ENCODE data around the gene SURF1. TPM values are rescaled to one million over a fixed set of nuclear protein-coding genes. Genes with fewer than 3 reads are reported as not detected.
"Not testable (repeated sequence)": the region's sequence is repeated elsewhere in the genome, so short reads cannot be mapped to it uniquely, and the experiment has no call there.

The SURF1 gene
- total RNA-seq, 2 donors from 2014 or later, result 32.7 to 33.4 TPM

DNA sequence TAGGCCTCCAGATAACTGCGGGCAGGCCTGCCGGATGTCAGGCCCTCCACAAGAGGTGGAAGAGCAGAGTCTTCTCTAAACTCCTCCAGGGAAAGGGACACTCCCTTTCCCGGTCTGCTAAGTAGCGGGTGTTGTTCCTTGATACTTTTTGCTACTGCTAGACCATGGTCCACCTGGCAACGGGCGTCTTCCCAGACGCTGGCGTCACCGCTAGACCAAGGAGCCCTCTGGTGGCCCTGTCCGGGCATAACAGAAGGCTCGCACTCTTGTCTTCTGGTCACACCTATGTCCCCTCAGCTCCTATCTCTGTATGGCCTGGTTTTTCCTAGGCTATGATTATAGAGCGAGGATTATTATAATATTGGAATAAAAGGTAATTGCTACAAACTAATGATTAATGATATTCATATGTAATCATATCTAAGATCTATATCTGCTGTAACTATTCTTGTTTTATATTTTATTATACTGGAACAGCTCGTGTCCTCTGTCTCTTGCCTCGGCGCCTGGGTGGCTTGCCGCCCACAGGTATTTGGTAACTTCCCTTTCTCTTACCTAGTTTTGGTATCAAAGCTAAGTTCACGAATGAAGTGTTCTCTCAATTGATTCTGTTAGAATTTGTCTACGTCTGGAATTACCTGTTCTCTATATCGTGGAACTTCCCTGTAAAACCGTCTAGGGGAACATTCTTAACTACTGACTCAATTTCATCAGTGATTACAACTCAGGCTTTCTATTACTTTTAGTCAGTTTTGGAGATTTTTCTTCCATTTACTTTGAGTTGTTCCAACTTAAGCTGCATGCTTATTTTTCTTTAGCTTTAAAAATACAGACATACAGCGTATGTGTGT is 26.8 kb downstream of the SURF1 start:
- H3K27me3 Mint-ChIP-seq (ENCODE audit: low read depth); ATAC-seq (replicated peaks in 1 of 2); H3K9me3 Mint-ChIP-seq; DNase-seq; H3K27ac Mint-ChIP-seq; H3K4me3 Mint-ChIP-seq: not testable (repeated sequence)
- Mint-ChIP-seq H3K36me3 (ENCODE audit: insufficient read depth in 2 of 2) (peaks cover 2 to 17% of the 10 kb centered on the region in 2 donors), H3K4me1 (ENCODE audit: low read depth) (peaks cover 19% of the 10 kb centered on the region)

DNA sequence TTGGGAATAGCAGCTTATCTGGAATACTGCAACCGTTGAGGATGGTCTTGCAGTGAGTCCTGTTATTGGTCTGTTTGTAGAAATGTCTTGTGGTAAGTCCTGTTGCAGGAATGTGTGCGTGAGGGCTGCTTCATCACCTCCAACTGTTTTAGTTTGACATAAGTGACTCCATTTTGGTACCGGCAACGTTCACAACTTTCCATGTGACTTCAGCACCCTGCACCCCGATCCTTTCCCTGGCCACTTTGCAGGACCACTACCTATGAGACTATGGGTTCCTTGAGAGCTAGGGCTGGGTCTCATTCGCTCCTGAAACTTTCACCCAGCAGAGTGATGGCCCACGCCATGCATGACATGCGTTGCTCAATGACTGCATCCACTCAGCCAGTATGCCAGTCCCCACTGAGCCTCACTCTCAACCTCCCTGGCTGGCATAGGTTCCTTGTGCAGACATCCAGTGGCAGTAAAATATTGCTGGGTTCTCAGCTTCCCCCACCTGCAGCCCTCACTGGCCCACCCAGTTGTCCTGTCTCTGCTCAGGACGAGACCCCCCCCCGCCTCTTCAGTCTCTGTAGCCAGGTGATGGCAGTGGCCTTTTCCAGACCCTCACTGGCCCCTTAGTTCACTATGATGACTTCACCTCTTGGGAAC is 28.3 kb downstream of the SURF1 start:
- H3K9me3 Mint-ChIP-seq, result no peaks in the 10 kb centered on the region
- H3K4me3 Mint-ChIP-seq, result no peak overlapping the region
- peaks cover 2 to 13% of the 10 kb centered on the region in 2 donors for H3K36me3 Mint-ChIP-seq (ENCODE audit: insufficient read depth in 2 of 2)
- no peaks in the 10 kb centered on the region for H3K27me3 Mint-ChIP-seq (ENCODE audit: low read depth)
- peaks cover 10% of the 10 kb centered on the region for H3K4me1 Mint-ChIP-seq (ENCODE audit: low read depth)
- no peak for DNase-seq
- no peak overlapping the region for H3K27ac Mint-ChIP-seq
- no peak for ATAC-seq (replicated peaks in 1 of 2)

DNA sequence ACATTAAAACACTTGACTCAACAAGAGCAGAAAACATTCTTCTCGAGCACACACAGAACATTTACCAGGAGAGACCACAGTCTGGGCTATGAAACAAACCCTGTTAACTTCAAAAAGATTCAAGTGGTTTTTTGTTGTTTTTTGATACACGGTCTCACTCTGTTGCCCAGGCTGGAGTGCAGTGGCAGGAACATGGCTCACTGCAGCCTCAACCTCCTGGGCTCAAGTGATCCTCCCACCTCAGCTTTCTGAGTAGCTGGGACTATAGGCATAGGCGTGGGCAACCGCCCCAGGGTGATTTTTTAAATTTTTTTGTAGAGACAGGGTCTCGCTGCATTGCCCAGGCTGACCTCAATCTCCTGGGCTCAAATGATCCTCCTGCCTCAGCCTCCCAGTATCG is 29.3 kb downstream of the SURF1 start:
- not testable (repeated sequence) for ATAC-seq (replicated peaks in 1 of 2); H3K27ac Mint-ChIP-seq; H3K4me1 Mint-ChIP-seq (ENCODE audit: low read depth); H3K9me3 Mint-ChIP-seq; DNase-seq; H3K36me3 Mint-ChIP-seq (ENCODE audit: insufficient read depth in 2 of 2); H3K27me3 Mint-ChIP-seq (ENCODE audit: low read depth); H3K4me3 Mint-ChIP-seq

DNA sequence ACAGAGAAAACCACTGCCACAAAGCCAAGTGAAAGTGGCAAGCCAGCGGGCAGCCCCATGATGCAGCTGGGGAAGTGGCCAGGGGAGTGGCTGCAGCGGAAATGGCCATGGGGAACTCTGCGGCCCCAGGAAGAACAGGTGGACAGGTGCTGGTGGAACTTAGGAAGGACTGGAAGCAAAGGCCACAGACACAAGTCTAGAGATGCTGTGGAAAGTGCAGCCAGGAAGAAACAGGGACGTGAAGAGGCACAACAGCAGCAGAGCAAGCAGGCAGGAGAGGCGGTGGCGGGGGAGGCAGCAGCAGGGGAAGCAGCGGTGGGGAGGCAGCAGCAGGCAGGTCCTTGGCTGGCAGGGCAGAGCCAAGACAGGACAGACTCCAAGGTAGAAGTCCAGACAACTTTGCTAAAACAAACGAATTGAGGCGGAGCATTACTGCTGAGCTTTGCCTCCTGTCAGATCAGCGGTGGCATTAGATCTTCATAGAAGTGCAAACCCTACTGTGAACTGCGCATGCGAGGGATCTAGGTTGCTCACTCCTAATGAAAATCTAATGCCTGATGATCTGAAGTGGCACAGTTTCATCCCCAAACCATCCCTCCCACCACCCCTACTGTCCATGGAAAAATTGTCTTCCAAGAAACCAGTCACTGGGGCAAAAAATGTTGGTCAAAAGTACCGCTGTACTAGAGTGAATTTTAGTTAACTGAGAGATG is 32.1 kb downstream of the SURF1 start:
- Mint-ChIP-seq H3K9me3 (no peaks in the 10 kb centered on the region), H3K36me3 (ENCODE audit: insufficient read depth in 2 of 2) (no peaks in the 10 kb centered on the region), H3K4me1 (ENCODE audit: low read depth) (no peaks in the 10 kb centered on the region), H3K4me3 (no peak overlapping the region), H3K27ac (no peak overlapping the region), H3K27me3 (ENCODE audit: low read depth) (no peaks in the 10 kb centered on the region)
- ATAC-seq (replicated peaks in 1 of 2), result no peak
- DNase-seq, result no peak

DNA sequence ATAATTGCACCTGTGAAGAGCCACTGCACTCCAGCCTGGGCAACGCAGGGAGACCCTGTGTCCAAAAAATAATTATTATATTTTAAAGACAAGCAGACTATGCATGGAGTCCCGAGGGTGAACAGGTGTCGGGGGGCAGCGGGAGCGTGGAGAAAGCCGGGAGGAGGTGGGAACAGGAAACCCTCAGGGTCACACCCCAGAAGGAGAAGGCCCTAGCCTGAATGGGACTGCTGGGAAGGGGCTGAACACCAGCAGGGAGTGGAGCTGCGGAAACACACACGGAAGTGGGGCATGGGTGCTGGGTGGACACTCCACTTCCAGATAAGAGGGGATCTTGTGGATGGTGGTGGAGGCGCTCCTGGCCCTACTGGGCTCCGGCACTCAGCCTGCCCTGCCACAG is 33.1 kb downstream of the SURF1 start:
- H3K36me3 Mint-ChIP-seq (ENCODE audit: insufficient read depth in 2 of 2), result no peaks in the 10 kb centered on the region
- no peak for DNase-seq
- H3K27ac Mint-ChIP-seq, result no peak overlapping the region
- no peaks in the 10 kb centered on the region for H3K9me3 Mint-ChIP-seq
- no peak overlapping the region for H3K4me3 Mint-ChIP-seq
- H3K27me3 Mint-ChIP-seq (ENCODE audit: low read depth), result no peaks in the 10 kb centered on the region
- ATAC-seq (replicated peaks in 1 of 2), result no peak
- H3K4me1 Mint-ChIP-seq (ENCODE audit: low read depth), result no peaks in the 10 kb centered on the region

DNA sequence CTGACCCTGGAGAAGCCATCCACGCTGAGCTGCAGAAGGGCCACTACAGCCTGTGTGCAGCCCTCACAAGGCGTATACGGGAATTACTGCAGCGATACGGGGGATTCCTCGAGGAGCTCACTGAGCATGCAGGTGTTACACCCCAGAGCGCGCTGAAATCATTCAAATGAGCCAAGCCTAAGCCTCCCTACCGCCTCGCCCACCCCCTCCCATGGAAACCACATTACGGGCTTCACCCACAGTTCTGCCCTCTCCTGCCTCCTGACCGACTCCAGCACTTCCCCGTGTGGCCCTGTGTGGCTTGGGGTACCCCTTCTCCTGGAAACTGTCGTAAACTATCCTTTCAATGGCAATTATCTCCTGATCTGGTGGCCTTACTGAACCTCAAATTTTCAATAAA is 33.6 kb downstream of the SURF1 start:
- no peaks in the 10 kb centered on the region for H3K4me1 Mint-ChIP-seq (ENCODE audit: low read depth)
- DNase-seq, result no peak

DNA sequence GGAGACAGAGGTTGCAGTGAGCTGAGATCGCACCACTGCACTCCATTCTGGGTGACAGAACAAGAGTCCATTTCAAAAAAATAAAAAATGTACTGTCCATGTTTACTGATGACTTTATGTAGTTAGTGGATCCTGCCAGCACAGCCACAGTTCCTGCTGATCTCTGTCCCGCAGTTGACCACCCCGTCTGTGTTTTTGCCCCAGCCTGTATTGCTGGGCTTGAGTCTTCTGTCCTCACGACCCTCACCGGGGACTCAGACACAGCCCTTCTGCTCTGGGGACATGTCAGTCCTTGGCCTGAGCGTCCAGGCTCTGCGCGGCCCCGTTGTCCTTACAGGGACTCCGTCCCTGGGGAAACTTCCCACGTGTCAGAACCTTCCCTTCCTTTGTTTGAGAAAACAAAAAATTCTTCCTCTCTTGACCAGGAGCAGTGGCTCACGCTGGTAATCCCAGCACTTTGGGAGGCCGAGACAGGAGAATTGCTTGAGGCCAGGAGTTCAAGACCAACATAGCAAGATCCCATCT is 34.8 kb downstream of the SURF1 start:
- no peak overlapping the region for H3K27ac Mint-ChIP-seq
- H3K9me3 Mint-ChIP-seq, result no peaks in the 10 kb centered on the region
- no peaks in the 10 kb centered on the region for H3K4me1 Mint-ChIP-seq (ENCODE audit: low read depth)
- H3K36me3 Mint-ChIP-seq (ENCODE audit: insufficient read depth in 2 of 2), result no peaks in the 10 kb centered on the region
- no peaks in the 10 kb centered on the region for H3K27me3 Mint-ChIP-seq (ENCODE audit: low read depth)
- DNase-seq (no peak), ATAC-seq (replicated peaks in 1 of 2) (no peak)
- H3K4me3 Mint-ChIP-seq, result no peak overlapping the region

More for the DNA sequence above, 33.6 kb downstream of the SURF1 start:
- Mint-ChIP-seq H3K9me3 (no peaks in the 10 kb centered on the region), H3K4me3 (no peak overlapping the region), H3K27ac (no peak overlapping the region), H3K36me3 (ENCODE audit: insufficient read depth in 2 of 2) (no peaks in the 10 kb centered on the region), H3K27me3 (ENCODE audit: low read depth) (no peaks in the 10 kb centered on the region)
- ATAC-seq (replicated peaks in 1 of 2), result no peak

DNA sequence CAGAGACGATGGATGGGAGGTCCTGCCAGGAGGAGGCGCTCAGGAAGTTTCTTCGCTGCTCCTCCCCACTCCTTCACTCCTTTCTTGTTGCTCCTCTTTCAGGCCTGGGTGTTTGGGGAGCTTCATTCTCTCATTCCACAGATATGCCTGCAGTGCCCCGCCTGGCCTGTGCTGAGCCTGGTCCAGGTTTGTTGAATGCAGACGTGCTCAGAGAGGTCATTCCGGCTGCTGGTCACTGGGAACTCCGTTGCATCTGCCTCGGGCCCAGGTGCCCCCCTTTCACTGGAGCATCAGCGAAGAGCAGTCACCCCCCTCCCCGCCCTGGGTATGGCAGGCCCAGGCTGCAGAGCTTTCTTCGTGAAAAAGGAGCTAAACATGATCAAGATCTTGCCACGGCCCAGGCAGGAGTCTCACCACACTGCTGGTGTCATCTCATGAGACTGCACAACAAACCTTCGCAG is 35.8 kb downstream of the SURF1 start:
- Mint-ChIP-seq H3K36me3 (ENCODE audit: insufficient read depth in 2 of 2) (no peaks in the 10 kb centered on the region), H3K4me3 (no peak overlapping the region), H3K27ac (no peak overlapping the region), H3K27me3 (ENCODE audit: low read depth) (no peaks in the 10 kb centered on the region), H3K4me1 (ENCODE audit: low read depth) (no peaks in the 10 kb centered on the region), H3K9me3 (no peaks in the 10 kb centered on the region)
- ATAC-seq (replicated peaks in 1 of 2) (no peak), DNase-seq (no peak)

DNA sequence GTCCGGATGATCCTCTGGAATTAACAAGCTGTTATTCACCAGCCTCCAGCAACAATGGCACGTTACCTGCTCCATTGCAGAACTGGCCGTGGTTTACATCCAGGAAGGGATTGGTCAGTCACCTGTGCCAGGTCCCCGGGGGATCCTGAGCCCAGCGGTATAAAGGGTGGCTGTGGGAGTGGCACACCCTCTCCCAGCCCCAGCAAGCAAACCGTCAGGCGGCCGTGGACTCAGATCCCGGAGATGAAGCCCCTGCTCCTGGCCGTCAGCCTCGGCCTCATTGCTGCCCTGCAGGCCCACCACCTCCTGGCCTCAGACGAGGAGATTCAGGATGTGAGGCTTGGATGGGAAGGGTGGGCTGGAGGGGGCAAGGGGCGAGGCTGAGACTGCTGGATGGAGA is 38.7 kb downstream of the SURF1 start:
- H3K4me3 Mint-ChIP-seq; H3K36me3 Mint-ChIP-seq (ENCODE audit: insufficient read depth in 2 of 2); DNase-seq; ATAC-seq (replicated peaks in 1 of 2); H3K27ac Mint-ChIP-seq; H3K4me1 Mint-ChIP-seq (ENCODE audit: low read depth); H3K9me3 Mint-ChIP-seq; H3K27me3 Mint-ChIP-seq (ENCODE audit: low read depth): not testable (repeated sequence)

DNA sequence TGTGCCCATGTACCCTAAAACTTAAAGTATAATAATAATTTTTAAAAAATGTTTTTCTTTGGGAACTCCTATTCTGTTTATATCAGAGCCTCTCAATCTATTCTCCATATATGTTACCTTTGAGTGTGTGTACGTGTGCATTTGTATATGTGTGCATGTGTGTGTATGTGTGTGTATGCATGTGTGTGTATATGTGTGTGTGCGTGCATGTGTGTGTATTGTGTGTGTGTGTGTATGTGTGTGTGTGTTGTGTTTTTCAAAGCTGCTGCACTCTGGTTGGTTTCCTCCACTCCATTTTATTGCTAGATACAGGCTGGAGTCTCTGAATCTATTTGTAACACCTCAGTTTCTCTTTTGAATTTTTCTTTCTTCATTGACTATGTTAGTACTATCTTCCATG is 40.3 kb downstream of the SURF1 start:
- no peak for DNase-seq
- H3K36me3 Mint-ChIP-seq (ENCODE audit: insufficient read depth in 2 of 2), result no peaks in the 10 kb centered on the region
- no peaks in the 10 kb centered on the region for H3K9me3 Mint-ChIP-seq
- no peaks in the 10 kb centered on the region for H3K27me3 Mint-ChIP-seq (ENCODE audit: low read depth)
- no peaks in the 10 kb centered on the region for H3K4me1 Mint-ChIP-seq (ENCODE audit: low read depth)
- ATAC-seq (replicated peaks in 1 of 2), result no peak
- H3K27ac Mint-ChIP-seq, result no peak overlapping the region
- no peak overlapping the region for H3K4me3 Mint-ChIP-seq

DNA sequence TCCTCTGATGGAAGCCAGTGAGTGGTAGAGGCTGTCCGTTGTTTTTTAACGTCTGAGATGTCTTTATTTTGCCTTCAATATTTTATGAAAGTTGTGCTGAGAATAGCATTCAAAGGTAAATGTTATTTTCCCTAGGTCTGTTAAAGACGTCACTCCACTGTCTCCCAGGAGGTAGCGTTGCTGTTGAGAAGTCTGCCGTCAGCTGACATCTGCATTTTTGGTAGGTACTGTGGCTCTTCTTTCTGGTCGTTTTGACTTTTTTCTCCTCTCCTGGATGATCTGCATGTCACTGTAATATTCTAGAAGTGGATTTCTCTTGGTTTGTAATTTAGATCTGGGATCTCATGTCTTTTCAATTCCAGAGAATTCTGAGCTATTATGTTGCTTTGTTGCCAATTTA is 46.7 kb downstream of the SURF1 start:
- ATAC-seq (replicated peaks in 1 of 2) (no peak), DNase-seq (no peak)
- no peaks in the 10 kb centered on the region for H3K9me3 Mint-ChIP-seq
- H3K36me3 Mint-ChIP-seq (ENCODE audit: insufficient read depth in 2 of 2), result no peaks in the 10 kb centered on the region
- no peak overlapping the region for H3K4me3 Mint-ChIP-seq
- peaks cover 15% of the 10 kb centered on the region for H3K27me3 Mint-ChIP-seq (ENCODE audit: low read depth)
- no peak overlapping the region for H3K27ac Mint-ChIP-seq
- no peaks in the 10 kb centered on the region for H3K4me1 Mint-ChIP-seq (ENCODE audit: low read depth)

DNA sequence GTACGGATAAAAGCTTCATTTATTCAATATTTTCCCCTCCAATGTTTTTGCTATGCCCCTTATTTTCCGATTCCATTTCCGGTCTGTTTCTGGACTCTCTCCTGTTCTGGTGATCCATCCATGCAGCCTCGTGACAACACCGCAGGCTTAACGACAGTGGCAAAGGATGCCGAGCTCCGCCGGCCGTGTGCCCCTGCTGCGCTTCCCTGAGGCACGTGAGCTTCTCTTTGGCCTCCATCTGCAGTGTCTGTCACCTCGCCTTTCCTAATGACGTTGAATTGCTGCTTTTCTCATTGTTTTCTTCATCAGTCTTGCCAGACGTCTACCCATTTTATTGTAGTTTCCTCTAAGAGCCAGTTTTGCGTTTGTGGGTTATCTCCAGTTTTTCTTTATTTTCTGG is 49.0 kb downstream of the SURF1 start:
- Mint-ChIP-seq H3K27ac (no peak overlapping the region), H3K4me3 (no peak overlapping the region), H3K4me1 (ENCODE audit: low read depth) (no peaks in the 10 kb centered on the region), H3K36me3 (ENCODE audit: insufficient read depth in 2 of 2) (no peaks in the 10 kb centered on the region), H3K27me3 (ENCODE audit: low read depth) (peaks cover 15% of the 10 kb centered on the region), H3K9me3 (no peaks in the 10 kb centered on the region)
- DNase-seq (no peak), ATAC-seq (replicated peaks in 1 of 2) (no peak)

All from activated T-cell treated with anti-CD3 and anti-CD28 coated beads, Interleukin-2, amount 50 U/mL, for 72 hours (primary cell).